GM12878 (cell line): ENCODE results near the gene PLA2G2E. TPM values are rescaled to one million over a fixed set of nuclear protein-coding genes. Genes with fewer than 3 reads are reported as not detected.

ENCODE experiments used
- ATAC-seq: fragments of 200-7000 bp; cut with Tn5 transposase; 3 replicates; pipeline ENCODE4 v1.9.1; 2020; ENCODE audit warnings: mild to moderate bottlenecking, moderate library complexity
- BruUV-seq: library from RNA; stranded (reverse); fragments of 400-500 nt; replicated peaks from 2 replicates; lab custom pipeline; 2021; lab: Mats Ljungman, UMichigan
- CTCF ChIA-PET: fragments of 300-600 bp; sonication (Branson Sonifier 250); formaldehyde crosslinking; extraction: SDS; loops from one replicate; lab custom pipeline; 2021; ENCODE audit warnings: inconsistent platforms; lab: Yijun Ruan, JAX
- POLR2A ChIA-PET: fragments of 350-600 bp; formaldehyde crosslinking; extraction: SDS; loops from one replicate; lab custom pipeline; 2021; ENCODE audit warnings: inconsistent platforms; lab: Charles Lee
- RAD21 ChIA-PET: fragments of 300-600 bp; sonication (Branson Sonifier 250); formaldehyde crosslinking; loops from one replicate; lab custom pipeline; 2023; ENCODE audit warnings: antibody characterized with exemption; ENCODE audit not compliant: unreplicated experiment; lab: Charles Lee
- SMC1A ChIA-PET: fragments of 300-600 bp; sonication (Branson Sonifier 250); formaldehyde crosslinking; loops from one replicate; lab custom pipeline; 2023; ENCODE audit not compliant: unreplicated experiment, uncharacterized antibody; lab: Charles Lee
- DNase-seq: peaks from one replicate; pipeline ENCODE4 v3.0.0-alpha.2; 2011; ENCODE audit warnings: low read depth, low spot score
- FAIRE-seq: peaks from 3 replicates; lab custom pipeline; 2011; peaks lifted over from hg19 to GRCh38; lab: Jason Lieb, UNC
- H2AFZ ChIP-seq: 2 replicates; pipeline ENCODE4 v1.6.0; 2011; ENCODE audit warnings: low read depth, low read length, control low read depth; ENCODE audit not compliant: control insufficient read depth
- H3K27ac ChIP-seq: 2 replicates; pipeline ENCODE4 v1.5.1; 2011; ENCODE audit warnings: control low read depth; ENCODE audit not compliant: control insufficient read depth, insufficient read depth
- H3K27me3 ChIP-seq, 2 experiments: replicated peaks in 1 of 2; 2 replicates each; pipeline versions ENCODE4 v1.6.0 to v1.6.1; 2011; ENCODE audit warnings: low read length in 1 of 2; ENCODE audit not compliant: control insufficient read depth in 2 of 2, insufficient read depth in 2 of 2
- H3K36me3 ChIP-seq, 2 experiments: 2 replicates each; pipeline ENCODE4 v1.5.1; 2011; ENCODE audit warnings: low read length in 1 of 2; ENCODE audit not compliant: control insufficient read depth in 2 of 2, insufficient read depth in 2 of 2
- H3K4me1 ChIP-seq: 2 replicates; pipeline ENCODE4 v1.6.1; 2011; ENCODE audit warnings: mild to moderate bottlenecking, low read length, moderate library complexity, mixed read lengths; ENCODE audit not compliant: control insufficient read depth, insufficient read depth
- H3K4me2 ChIP-seq: 2 replicates; pipeline ENCODE4 v1.6.0; 2011; ENCODE audit warnings: control low read depth; ENCODE audit not compliant: control insufficient read depth, insufficient read depth
- H3K4me3 ChIP-seq: fragments of 200-600 bp; sonication (generic); 2 replicates; pipeline ENCODE4 v1.5.1; 2016
- H3K79me2 ChIP-seq: 2 replicates; pipeline ENCODE4 v1.6.0; 2011; ENCODE audit warnings: low read length; ENCODE audit not compliant: control insufficient read depth, insufficient read depth
- H3K9ac ChIP-seq: 2 replicates; pipeline ENCODE4 v1.8.0; 2011; ENCODE audit warnings: low read length, control low read depth, mixed read lengths; ENCODE audit not compliant: control insufficient read depth, insufficient read depth
- H3K9me3 ChIP-seq: replicated peaks from 3 replicates; pipeline ENCODE4 v1.5.1; 2011; ENCODE audit warnings: mild to moderate bottlenecking, low read length; ENCODE audit not compliant: control insufficient read depth, insufficient read depth
- H4K20me1 ChIP-seq: 2 replicates; pipeline ENCODE4 v1.6.0; 2011; ENCODE audit not compliant: control insufficient read depth, insufficient read depth
- ATF7 ChIP-seq: fragments of 450-650 bp; IDR thresholded peaks from 2 replicates; pipeline ENCODE4 v1.6.1; 2016; ENCODE audit warnings: low read depth, mild to moderate bottlenecking
- EED ChIP-seq: sonication (generic); IDR thresholded peaks from 2 replicates; pipeline ENCODE4 v1.6.1; 2016; ENCODE audit warnings: antibody characterized with exemption, low read depth
- IRF4 ChIP-seq: IDR thresholded peaks from 2 replicates; pipeline ENCODE4 v1.6.1; 2011; ENCODE audit warnings: low read depth, low read length
- NFXL1 ChIP-seq: fragments of 450-650 bp; IDR thresholded peaks from 2 replicates; pipeline ENCODE4 v1.6.1; 2017; ENCODE audit warnings: antibody characterized with exemption, mild to moderate bottlenecking, borderline replicate concordance
- RFX5 ChIP-seq: IDR thresholded peaks from 2 replicates; pipeline ENCODE4 v1.6.1; 2011; ENCODE audit warnings: low read depth, low read length, improper control_type of control experiment
- SMC3 ChIP-seq: IDR thresholded peaks from 2 replicates; pipeline ENCODE4 v1.6.1; 2011; ENCODE audit warnings: low read length, improper control_type of control experiment, borderline replicate concordance
- TAF1 ChIP-seq: IDR thresholded peaks from 2 replicates; pipeline ENCODE4 v1.6.1; 2011; ENCODE audit warnings: mild to moderate bottlenecking, low read depth, low read length, borderline replicate concordance
- ZNF217 ChIP-seq: fragments of 450-650 bp; IDR thresholded peaks from 2 replicates; pipeline ENCODE4 v1.6.1; 2017; ENCODE audit warnings: antibody characterized with exemption, mild to moderate bottlenecking
- ZNF384 ChIP-seq: IDR thresholded peaks from 2 replicates; pipeline ENCODE4 v1.6.1; 2012; ENCODE audit warnings: low read depth, mild to moderate bottlenecking, low read length, improper control_type of control experiment, borderline replicate concordance
- WGBS: methylation state at CpG from one replicate; pipeline ENCODE4 v1.1.6; 2016; ENCODE audit warnings: low lambda C conversion rate; ENCODE audit not compliant: insufficient replicate concordance, insufficient coverage; ENCODE audit errors: missing lambda C conversion rate; 5-methylcytosine and 5-hydroxymethylcytosine counted together
- in situ Hi-C: fragments of 300-500 bp; cut with MboI; formaldehyde crosslinking; loops from 9 replicates; pipeline ENCODE4 v1.14.3; 2018; ENCODE audit warnings: mixed read lengths
- intact Hi-C: fragments of 100-400 bp; cut with micrococcal nuclease; formaldehyde crosslinking; loops from one replicate; pipeline ENCODE4 v1.14.2; 2022; ENCODE audit not compliant: unreplicated experiment
- polyA plus RNA-seq, 11 experiments: library from polyadenylated mRNA; depleted of rRNA in 4 of 11; unstranded in 6 of 11; stranded (reverse) in 5 of 11; fragments of >200 nt; fragmentation: Nextera tagmentation in 4 of 11; fragmentation: Illumina TruSeq in 1 of 11; extraction: Ambion mirVana in 4 of 11; extraction: Trizol in 1 of 11; gene quantifications; 1 replicate in 1 of 11; 2 replicates in 10 of 11; pipeline versions ENCODE4 v1.2.1 to v1.2.3, GENCODE V29; 2011 to 2016; ENCODE audit warnings: inconsistent platforms in 2 of 11, missing spikeins in 2 of 11, low read depth in 1 of 11
- total RNA-seq, 4 experiments: library from RNA; depleted of rRNA in 3 of 4; stranded (reverse); fragments of >200 nt in 3 of 4; fragmentation: Illumina TruSeq in 1 of 4; extraction: Trizol in 1 of 4; gene quantifications; 2 replicates each; pipeline versions ENCODE4 v1.2.1 to v1.2.3, GENCODE V29; 2013 to 2021
- TF ChIP-seq, protein P1 (sequence below): IDR thresholded peaks from 2 replicates; pipeline ENCODE4 v1.6.1; 2011; ENCODE audit warnings: mild to moderate bottlenecking, low read depth, low read length, moderate library complexity; ENCODE audit not compliant: insufficient replicate concordance
- TF ChIP-seq, protein P2 (sequence below): IDR thresholded peaks from 2 replicates; pipeline ENCODE4 v1.6.1; 2012; ENCODE audit warnings: improper control_type of control experiment, low read depth, low read length; ENCODE audit not compliant: insufficient replicate concordance
- TF ChIP-seq, protein P3 (sequence below): fragments of 450-650 bp; IDR thresholded peaks from 2 replicates; pipeline ENCODE4 v1.6.1; 2016; ENCODE audit warnings: mild to moderate bottlenecking
- TF ChIP-seq, protein P4 (sequence below): IDR thresholded peaks from 2 replicates; pipeline ENCODE4 v1.6.1; 2011; ENCODE audit warnings: borderline replicate concordance, low read depth, mild to moderate bottlenecking, moderate library complexity, mixed read lengths, low read length; ENCODE audit not compliant: insufficient read depth; ENCODE audit errors: extremely low read length
- TF ChIP-seq, protein P5 (sequence below): fragments of 150-350 bp; IDR thresholded peaks from 2 replicates; pipeline ENCODE4 v1.6.1; 2014; ENCODE audit warnings: mild to moderate bottlenecking, low read depth, low read length

The PLA2G2E gene
- total and polyA plus RNA-seq, 10 of the 15 experiments (the other 5 are each of a cell fraction or from before 2014, with no cell fraction given) = not detected

DNA sequence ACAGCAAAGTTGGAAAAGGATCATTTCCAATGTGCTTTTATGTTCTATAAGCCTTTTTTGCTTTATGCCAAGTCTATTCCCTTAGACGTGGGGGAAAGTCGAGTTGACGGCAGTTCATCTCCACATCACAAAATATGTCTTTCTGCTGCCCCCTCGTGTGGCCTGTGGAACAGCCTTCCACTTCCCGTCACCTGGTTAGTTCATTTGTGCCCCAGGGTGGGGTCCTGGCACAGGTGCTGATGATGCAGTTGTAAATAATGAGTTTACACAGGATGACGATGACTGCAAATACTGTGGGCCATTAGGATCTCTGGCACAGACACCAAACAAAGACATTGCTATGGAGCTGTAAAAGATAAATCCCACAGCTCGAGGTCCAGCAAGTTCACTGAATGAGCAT, 51.2 kb downstream of the PLA2G2E start:
- Histone ChIP-seq H4K20me1 (no peaks in the 10 kb centered on the region), H3K9ac (no peak overlapping the region), H3K27ac (no peak overlapping the region), H3K4me3 (no peak overlapping the region), H3K9me3 (no peaks in the 10 kb centered on the region), H2AFZ (no peak overlapping the region), H3K27me3 (no peaks in the 10 kb centered on the region; a peak in 1 of 4 replicates), H3K79me2 (no peaks in the 10 kb centered on the region), H3K4me2 (no peak overlapping the region), H3K4me1 (no peaks in the 10 kb centered on the region), H3K36me3 (no peaks in the 10 kb centered on the region)
- no peak for DNase-seq
- BruUV-seq = no TSS peak
- ChIA-PET POLR2A (interaction anchor here (0.6 kb wide), 1 partner anchor 167 kb away, joined by 3 read pairs; no protein-coding TSS in a partner anchor), RAD21 (no interaction called here), CTCF (interaction anchor here (1.2 kb wide), 1 partner anchor 10 kb away, joined by 6 read pairs; the partner anchor contains the start of gene OTUD3), SMC1A (interaction anchor here (0.8 kb wide), 1 partner anchor 11 kb away, joined by 3 read pairs; no protein-coding TSS in a partner anchor)
- FAIRE-seq = no peak
- 41% methylated on average over 7 of the region's 7 CpGs for WGBS
- intact Hi-C loops = no loop called here
- in situ Hi-C loops = no loop called here
- ATAC-seq = no peak
- TF ChIP-seq, protein P1, sequence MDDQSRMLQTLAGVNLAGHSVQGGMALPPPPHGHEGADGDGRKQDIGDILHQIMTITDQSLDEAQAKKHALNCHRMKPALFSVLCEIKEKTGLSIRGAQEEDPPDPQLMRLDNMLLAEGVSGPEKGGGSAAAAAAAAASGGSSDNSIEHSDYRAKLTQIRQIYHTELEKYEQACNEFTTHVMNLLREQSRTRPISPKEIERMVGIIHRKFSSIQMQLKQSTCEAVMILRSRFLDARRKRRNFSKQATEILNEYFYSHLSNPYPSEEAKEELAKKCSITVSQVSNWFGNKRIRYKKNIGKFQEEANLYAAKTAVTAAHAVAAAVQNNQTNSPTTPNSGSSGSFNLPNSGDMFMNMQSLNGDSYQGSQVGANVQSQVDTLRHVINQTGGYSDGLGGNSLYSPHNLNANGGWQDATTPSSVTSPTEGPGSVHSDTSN = no peak
- no peak for TF ChIP-seq IRF4
- TF ChIP-seq EED = no peak
- TF ChIP-seq RFX5 = no peak
- TF ChIP-seq ATF7 = no peak
- TF ChIP-seq ZNF217 = no peak
- TF ChIP-seq, protein P2, sequence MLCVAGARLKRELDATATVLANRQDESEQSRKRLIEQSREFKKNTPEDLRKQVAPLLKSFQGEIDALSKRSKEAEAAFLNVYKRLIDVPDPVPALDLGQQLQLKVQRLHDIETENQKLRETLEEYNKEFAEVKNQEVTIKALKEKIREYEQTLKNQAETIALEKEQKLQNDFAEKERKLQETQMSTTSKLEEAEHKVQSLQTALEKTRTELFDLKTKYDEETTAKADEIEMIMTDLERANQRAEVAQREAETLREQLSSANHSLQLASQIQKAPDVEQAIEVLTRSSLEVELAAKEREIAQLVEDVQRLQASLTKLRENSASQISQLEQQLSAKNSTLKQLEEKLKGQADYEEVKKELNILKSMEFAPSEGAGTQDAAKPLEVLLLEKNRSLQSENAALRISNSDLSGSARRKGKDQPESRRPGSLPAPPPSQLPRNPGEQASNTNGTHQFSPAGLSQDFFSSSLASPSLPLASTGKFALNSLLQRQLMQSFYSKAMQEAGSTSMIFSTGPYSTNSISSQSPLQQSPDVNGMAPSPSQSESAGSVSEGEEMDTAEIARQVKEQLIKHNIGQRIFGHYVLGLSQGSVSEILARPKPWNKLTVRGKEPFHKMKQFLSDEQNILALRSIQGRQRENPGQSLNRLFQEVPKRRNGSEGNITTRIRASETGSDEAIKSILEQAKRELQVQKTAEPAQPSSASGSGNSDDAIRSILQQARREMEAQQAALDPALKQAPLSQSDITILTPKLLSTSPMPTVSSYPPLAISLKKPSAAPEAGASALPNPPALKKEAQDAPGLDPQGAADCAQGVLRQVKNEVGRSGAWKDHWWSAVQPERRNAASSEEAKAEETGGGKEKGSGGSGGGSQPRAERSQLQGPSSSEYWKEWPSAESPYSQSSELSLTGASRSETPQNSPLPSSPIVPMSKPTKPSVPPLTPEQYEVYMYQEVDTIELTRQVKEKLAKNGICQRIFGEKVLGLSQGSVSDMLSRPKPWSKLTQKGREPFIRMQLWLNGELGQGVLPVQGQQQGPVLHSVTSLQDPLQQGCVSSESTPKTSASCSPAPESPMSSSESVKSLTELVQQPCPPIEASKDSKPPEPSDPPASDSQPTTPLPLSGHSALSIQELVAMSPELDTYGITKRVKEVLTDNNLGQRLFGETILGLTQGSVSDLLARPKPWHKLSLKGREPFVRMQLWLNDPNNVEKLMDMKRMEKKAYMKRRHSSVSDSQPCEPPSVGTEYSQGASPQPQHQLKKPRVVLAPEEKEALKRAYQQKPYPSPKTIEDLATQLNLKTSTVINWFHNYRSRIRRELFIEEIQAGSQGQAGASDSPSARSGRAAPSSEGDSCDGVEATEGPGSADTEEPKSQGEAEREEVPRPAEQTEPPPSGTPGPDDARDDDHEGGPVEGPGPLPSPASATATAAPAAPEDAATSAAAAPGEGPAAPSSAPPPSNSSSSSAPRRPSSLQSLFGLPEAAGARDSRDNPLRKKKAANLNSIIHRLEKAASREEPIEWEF = no peak
- TF ChIP-seq, protein P3, sequence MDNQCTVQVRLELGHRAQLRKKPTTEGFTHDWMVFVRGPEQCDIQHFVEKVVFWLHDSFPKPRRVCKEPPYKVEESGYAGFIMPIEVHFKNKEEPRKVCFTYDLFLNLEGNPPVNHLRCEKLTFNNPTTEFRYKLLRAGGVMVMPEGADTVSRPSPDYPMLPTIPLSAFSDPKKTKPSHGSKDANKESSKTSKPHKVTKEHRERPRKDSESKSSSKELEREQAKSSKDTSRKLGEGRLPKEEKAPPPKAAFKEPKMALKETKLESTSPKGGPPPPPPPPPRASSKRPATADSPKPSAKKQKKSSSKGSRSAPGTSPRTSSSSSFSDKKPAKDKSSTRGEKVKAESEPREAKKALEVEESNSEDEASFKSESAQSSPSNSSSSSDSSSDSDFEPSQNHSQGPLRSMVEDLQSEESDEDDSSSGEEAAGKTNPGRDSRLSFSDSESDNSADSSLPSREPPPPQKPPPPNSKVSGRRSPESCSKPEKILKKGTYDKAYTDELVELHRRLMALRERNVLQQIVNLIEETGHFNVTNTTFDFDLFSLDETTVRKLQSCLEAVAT = no peak
- no peak for TF ChIP-seq TAF1
- TF ChIP-seq, protein P4, sequence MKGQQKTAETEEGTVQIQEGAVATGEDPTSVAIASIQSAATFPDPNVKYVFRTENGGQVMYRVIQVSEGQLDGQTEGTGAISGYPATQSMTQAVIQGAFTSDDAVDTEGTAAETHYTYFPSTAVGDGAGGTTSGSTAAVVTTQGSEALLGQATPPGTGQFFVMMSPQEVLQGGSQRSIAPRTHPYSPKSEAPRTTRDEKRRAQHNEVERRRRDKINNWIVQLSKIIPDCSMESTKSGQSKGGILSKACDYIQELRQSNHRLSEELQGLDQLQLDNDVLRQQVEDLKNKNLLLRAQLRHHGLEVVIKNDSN = no peak
- TF ChIP-seq SMC3 = no peak
- TF ChIP-seq NFXL1 = no peak
- TF ChIP-seq, protein P5, sequence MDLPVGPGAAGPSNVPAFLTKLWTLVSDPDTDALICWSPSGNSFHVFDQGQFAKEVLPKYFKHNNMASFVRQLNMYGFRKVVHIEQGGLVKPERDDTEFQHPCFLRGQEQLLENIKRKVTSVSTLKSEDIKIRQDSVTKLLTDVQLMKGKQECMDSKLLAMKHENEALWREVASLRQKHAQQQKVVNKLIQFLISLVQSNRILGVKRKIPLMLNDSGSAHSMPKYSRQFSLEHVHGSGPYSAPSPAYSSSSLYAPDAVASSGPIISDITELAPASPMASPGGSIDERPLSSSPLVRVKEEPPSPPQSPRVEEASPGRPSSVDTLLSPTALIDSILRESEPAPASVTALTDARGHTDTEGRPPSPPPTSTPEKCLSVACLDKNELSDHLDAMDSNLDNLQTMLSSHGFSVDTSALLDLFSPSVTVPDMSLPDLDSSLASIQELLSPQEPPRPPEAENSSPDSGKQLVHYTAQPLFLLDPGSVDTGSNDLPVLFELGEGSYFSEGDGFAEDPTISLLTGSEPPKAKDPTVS = no peak
- TF ChIP-seq ZNF384 = no peak
